ENCODE data around the gene TUBA4B. TPM values are rescaled to one million over a fixed set of nuclear protein-coding genes. Genes with fewer than 3 reads are reported as not detected.
A peak's percentile ranks its signal among the peaks of the same experiment; 100 is the strongest.

The TUBA4B gene
- polyA plus RNA-seq (ENCODE audit: low read depth in 6 of 6), result not detected

GRCh38 chr2:219252900-219253752 is at the start of gene TUBA4B:
Gene TUBA4B (plus strand): TSS chr2:219253243. CDS start chr2:219253408, 165 bp downstream.
- Mint-ChIP-seq H3K9me3 (no peaks in the 10 kb centered on the region), H3K4me3 (peak within 1 kb of the TSS; percentile 78 to 95 (median 90)), H3K27me3 (no peaks in the 10 kb centered on the region), H3K27ac (peak within 1 kb of the TSS; percentile 85 to 97 (median 92)), H3K36me3 (peaks cover 0 to 7% of the 10 kb centered on the region in 2 donors), H3K4me1 (peaks cover 52 to 60% (median 60%) of the 10 kb centered on the region in 3 donors)
- peak; percentile 50 for DNase-seq
- ATAC-seq (ENCODE audit: low read depth in 2 of 2), result peak; percentile 27 to 32

GRCh38 chr2:219204425-219205164 is 48.4 kb upstream of the TUBA4B start:
- Mint-ChIP-seq H3K27me3 (peaks cover 0 to 8% (median 4%) of the 10 kb centered on the region in 3 donors), H3K9me3 (no peaks in the 10 kb centered on the region), H3K4me3 (peak overlapping the region in 2 of 8 donors; percentile 62 to 76), H3K36me3 (no peaks in the 10 kb centered on the region), H3K4me1 (peaks cover 12 to 29% (median 21%) of the 10 kb centered on the region in 3 donors), H3K27ac (peak overlapping the region in 1 of 6 donors; percentile 24)
- ATAC-seq (ENCODE audit: low read depth in 2 of 2) (no peak), DNase-seq (no peak)

- Mint-ChIP-seq H3K9me3 (no peaks in the 10 kb centered on the region), H3K36me3 (no peaks in the 10 kb centered on the region), H3K4me3 (peak overlapping the region in 5 of 8 donors; percentile 20 to 76 (median 62)), H3K27me3 (peaks cover 0 to 5% (median 0%) of the 10 kb centered on the region in 3 donors), H3K4me1 (peaks cover 12 to 29% (median 21%) of the 10 kb centered on the region in 3 donors), H3K27ac (peak overlapping the region in 3 of 6 donors; percentile 19 to 89 (median 70))
- ATAC-seq (ENCODE audit: low read depth in 2 of 2) (no peak), DNase-seq (no peak)
Observed at GRCh38 chr2:219205165-219205538, 47.9 kb upstream of the TUBA4B start.

GRCh38 chr2:219205981-219206327 is 47.1 kb upstream of the TUBA4B start:
- H3K27me3 Mint-ChIP-seq, result no peaks in the 10 kb centered on the region
- peak overlapping the region; percentile 76 to 96 (median 92) for H3K4me3 Mint-ChIP-seq
- H3K36me3 Mint-ChIP-seq, result no peaks in the 10 kb centered on the region
- peak overlapping the region; percentile 89 to 98 (median 96) for H3K27ac Mint-ChIP-seq
- ATAC-seq (ENCODE audit: low read depth in 2 of 2), result no peak
- DNase-seq, result no peak
- no peaks in the 10 kb centered on the region for H3K9me3 Mint-ChIP-seq
- peaks cover 12 to 29% (median 21%) of the 10 kb centered on the region in 3 donors for H3K4me1 Mint-ChIP-seq

- H3K27me3 Mint-ChIP-seq, result no peaks in the 10 kb centered on the region
- H3K4me1 Mint-ChIP-seq, result peaks cover 12 to 34% (median 21%) of the 10 kb centered on the region in 3 donors
Observed at GRCh38 chr2:219206328-219207133, 46.5 kb upstream of the TUBA4B start, which contains the start of gene ZFAND2B. Gene ZFAND2B (plus strand): TSS chr2:219206782. CDS start chr2:219206988, 206 bp downstream.

GRCh38 chr2:219207134-219207883 is 45.7 kb upstream of the TUBA4B start:
- DNase-seq, result no peak
- Mint-ChIP-seq H3K36me3 (no peaks in the 10 kb centered on the region), H3K4me3 (peak overlapping the region; percentile 76 to 96 (median 92)), H3K27me3 (no peaks in the 10 kb centered on the region), H3K9me3 (no peaks in the 10 kb centered on the region), H3K4me1 (peaks cover 12 to 42% (median 21%) of the 10 kb centered on the region in 3 donors), H3K27ac (peak overlapping the region in 5 of 6 donors; percentile 26 to 97 (median 88))
- no peak for ATAC-seq (ENCODE audit: low read depth in 2 of 2)

More at GRCh38 chr2:219206328-219207133, 46.5 kb upstream of the TUBA4B start, which contains the start of gene ZFAND2B:
- ATAC-seq (ENCODE audit: low read depth in 2 of 2) (peak; percentile 91 to 95), DNase-seq (peak; percentile 98)
- Mint-ChIP-seq H3K27ac (peak within 1 kb of the TSS; percentile 89 to 98 (median 96)), H3K36me3 (no peaks in the 10 kb centered on the region), H3K9me3 (no peaks in the 10 kb centered on the region), H3K4me3 (peak within 1 kb of the TSS; percentile 76 to 96 (median 92))

GRCh38 chr2:219207884-219208740 is 44.9 kb upstream of the TUBA4B start:
- ATAC-seq (ENCODE audit: low read depth in 2 of 2) (no peak), DNase-seq (no peak)
- Mint-ChIP-seq H3K27me3 (no peaks in the 10 kb centered on the region), H3K36me3 (no peaks in the 10 kb centered on the region), H3K4me1 (peaks cover 12 to 43% (median 21%) of the 10 kb centered on the region in 3 donors), H3K4me3 (peak overlapping the region in 7 of 8 donors; percentile 16 to 96 (median 92)), H3K9me3 (no peaks in the 10 kb centered on the region), H3K27ac (peak overlapping the region in 5 of 6 donors; percentile 26 to 97 (median 51))

- Mint-ChIP-seq H3K4me1 (peaks cover 16 to 43% (median 27%) of the 10 kb centered on the region in 3 donors), H3K9me3 (no peaks in the 10 kb centered on the region), H3K36me3 (peaks cover 0 to 7% of the 10 kb centered on the region in 2 donors), H3K27me3 (no peaks in the 10 kb centered on the region), H3K4me3 (peak overlapping the region in 3 of 8 donors; percentile 39 to 93 (median 44)), H3K27ac (peak overlapping the region in 4 of 6 donors; percentile 38 to 84 (median 46))
- DNase-seq (no peak), ATAC-seq (ENCODE audit: low read depth in 2 of 2) (no peak)
Observed at GRCh38 chr2:219209236-219210195, 43.5 kb upstream of the TUBA4B start.

- Mint-ChIP-seq H3K4me3 (peak overlapping the region in 2 of 8 donors; percentile 9 to 39), H3K27ac (peak overlapping the region in 2 of 6 donors; percentile 63 to 84), H3K27me3 (no peaks in the 10 kb centered on the region), H3K9me3 (no peaks in the 10 kb centered on the region), H3K4me1 (peaks cover 16 to 42% (median 27%) of the 10 kb centered on the region in 3 donors), H3K36me3 (peaks cover 0 to 7% of the 10 kb centered on the region in 2 donors)
- ATAC-seq (ENCODE audit: low read depth in 2 of 2), result no peak
- DNase-seq, result no peak
Observed at GRCh38 chr2:219210196-219210885, 42.7 kb upstream of the TUBA4B start.

- Mint-ChIP-seq H3K27ac (peak overlapping the region in 4 of 6 donors; percentile 24 to 95 (median 76)), H3K9me3 (no peaks in the 10 kb centered on the region), H3K4me1 (peaks cover 16 to 37% (median 27%) of the 10 kb centered on the region in 3 donors), H3K4me3 (peak overlapping the region in 1 of 8 donors; percentile 84), H3K27me3 (no peaks in the 10 kb centered on the region), H3K36me3 (peaks cover 0 to 7% of the 10 kb centered on the region in 2 donors)
- ATAC-seq (ENCODE audit: low read depth in 2 of 2) (no peak), DNase-seq (no peak)
Observed at GRCh38 chr2:219210886-219211362, 42.1 kb upstream of the TUBA4B start.

Measured in naive B cell (primary cell).